UCSD-AML1 (cell line): ENCODE data around the gene BTBD9.

Experiments used
- DNase-seq: peaks from one replicate; lab custom pipeline; 2025; ENCODE audit not compliant: unreplicated experiment; lab: John Stamatoyannopoulos, UW

Gene BTBD9

GRCh38 chr6:38212579-38212978 is 427.1 kb downstream of the BTBD9 start:
- no peak for DNase-seq

- DNase-seq, result no peak
Measured at GRCh38 chr6:38212116-38212515, 427.6 kb downstream of the BTBD9 start.

GRCh38 chr6:38209371-38210260 is 430.1 kb downstream of the BTBD9 start:
- DNase-seq, result no peak

- no peak for DNase-seq
Measured at GRCh38 chr6:38208028-38208427, 431.7 kb downstream of the BTBD9 start.

GRCh38 chr6:38207375-38207774 is 432.4 kb downstream of the BTBD9 start:
- no peak for DNase-seq

- DNase-seq, result no peak
Measured at GRCh38 chr6:38198219-38198618, 441.5 kb downstream of the BTBD9 start.

- DNase-seq, result no peak
Measured at GRCh38 chr6:38195113-38195635, 444.6 kb downstream of the BTBD9 start.

- no peak for DNase-seq
Measured at GRCh38 chr6:38194589-38194988, 445.1 kb downstream of the BTBD9 start.

GRCh38 chr6:38194282-38194572 is 445.5 kb downstream of the BTBD9 start:
- no peak for DNase-seq

- DNase-seq, result no peak
Measured at GRCh38 chr6:38193481-38194281, 446.0 kb downstream of the BTBD9 start.

- DNase-seq, result no peak
Measured at GRCh38 chr6:38193051-38193450, 446.7 kb downstream of the BTBD9 start.

- DNase-seq, result no peak
Measured at GRCh38 chr6:38192487-38192886, 447.2 kb downstream of the BTBD9 start.

GRCh38 chr6:38192011-38192410 is 447.7 kb downstream of the BTBD9 start:
- no peak for DNase-seq

- no peak for DNase-seq
Measured at GRCh38 chr6:38191418-38191817, 448.3 kb downstream of the BTBD9 start.

- DNase-seq, result no peak
Measured at GRCh38 chr6:38188677-38189335, 450.9 kb downstream of the BTBD9 start.

GRCh38 chr6:38187811-38188590 is 451.7 kb downstream of the BTBD9 start:
- no peak for DNase-seq

- no peak for DNase-seq
Measured at GRCh38 chr6:38187325-38187724, 452.4 kb downstream of the BTBD9 start.

GRCh38 chr6:38185752-38186151 is 454.0 kb downstream of the BTBD9 start:
- no peak for DNase-seq

- DNase-seq, result no peak
Measured at GRCh38 chr6:38185244-38185643, 454.5 kb downstream of the BTBD9 start.

GRCh38 chr6:38184585-38185080 is 455.1 kb downstream of the BTBD9 start:
- DNase-seq, result no peak
